HepG2 (cell line): Measurements from ENCODE around the gene RPS5. TPM values are rescaled to one million over a fixed set of nuclear protein-coding genes. Genes with fewer than 3 reads are reported as not detected.

Experiments used
- GATA4 ChIP-seq: sonication (generic); IDR thresholded peaks from 2 replicates; pipeline ENCODE4 v1.6.1; 2016; ENCODE audit warnings: antibody characterized with exemption, low read depth, borderline replicate concordance
- KDM2A ChIP-seq: sonication (generic); formaldehyde crosslinking; IDR thresholded peaks from 2 replicates; pipeline ENCODE4 v1.4.0; 2020; ENCODE audit warnings: low read depth, missing genetic modification reagents, borderline replicate concordance
- MBD4 ChIP-seq: IDR thresholded peaks from 2 replicates; pipeline ENCODE4 v1.6.1; 2012; ENCODE audit warnings: low read length, inconsistent platforms, borderline replicate concordance
- PCBP2 ChIP-seq: fragments of 200-400 bp; formaldehyde crosslinking; optimal IDR thresholded peaks from 2 replicates; pipeline ENCODE3; 2018; ENCODE audit warnings: low read length, low read depth; ENCODE audit not compliant: poor library complexity, severe bottlenecking
- POLR2AphosphoS2 ChIP-seq: IDR thresholded peaks from 2 replicates; pipeline ENCODE4 v1.6.1; 2011; ENCODE audit warnings: low read depth, low read length, improper control_type of control experiment
- POLR2AphosphoS5 ChIP-seq: IDR thresholded peaks from 2 replicates; pipeline ENCODE4 v1.6.1; 2012; ENCODE audit warnings: low read depth, low read length
- POLR2G ChIP-seq: fragments of 200-400 bp; formaldehyde crosslinking; IDR thresholded peaks from 2 replicates; pipeline ENCODE4 v1.6.1; 2018; ENCODE audit warnings: mild to moderate bottlenecking, low read depth, low read length, moderate library complexity
- RBFOX2 ChIP-seq: fragments of 200-400 bp; formaldehyde crosslinking; IDR thresholded peaks from 2 replicates; pipeline ENCODE4 v1.6.1; 2017; ENCODE audit warnings: low read depth, mild to moderate bottlenecking, low read length
- RBM22 ChIP-seq: fragments of 200-400 bp; formaldehyde crosslinking; optimal IDR thresholded peaks from 2 replicates; pipeline ENCODE3; 2017; ENCODE audit warnings: mild to moderate bottlenecking, low read length, moderate library complexity
- SALL2 ChIP-seq: sonication (generic); formaldehyde crosslinking; IDR thresholded peaks from 2 replicates; pipeline ENCODE4 v1.8.1; 2023; ENCODE audit warnings: mild to moderate bottlenecking, missing genetic modification reagents, inconsistent platforms
- SCMH1 ChIP-seq: sonication (generic); formaldehyde crosslinking; IDR thresholded peaks from 2 replicates; pipeline ENCODE4 v1.9.0; 2021; ENCODE audit warnings: missing genetic modification reagents, mild to moderate bottlenecking, borderline replicate concordance
- TAF15 ChIP-seq: fragments of 200-400 bp; formaldehyde crosslinking; IDR thresholded peaks from one replicate; pipeline ENCODE4 v1.6.1; 2018; ENCODE audit warnings: mild to moderate bottlenecking, low read depth, low read length; ENCODE audit not compliant: poor library complexity, severe bottlenecking
- TARDBP ChIP-seq: sonication (generic); formaldehyde crosslinking; IDR thresholded peaks from 2 replicates; pipeline ENCODE4 v1.8.0; 2022; ENCODE audit warnings: mild to moderate bottlenecking, missing genetic modification reagents
- TEAD3 ChIP-seq: optimal IDR thresholded peaks from 2 replicates; pipeline ENCODE3; 2016; ENCODE audit warnings: borderline replicate concordance
- ZC3H13 ChIP-seq: sonication (generic); formaldehyde crosslinking; IDR thresholded peaks from 2 replicates; pipeline ENCODE4 v1.8.1; 2023; ENCODE audit warnings: mild to moderate bottlenecking, missing genetic modification reagents, moderate library complexity
- ZFP36 ChIP-seq: fragments of 150-350 bp; IDR thresholded peaks from 2 replicates; pipeline ENCODE4 v1.6.1; 2018; ENCODE audit warnings: borderline replicate concordance, low read length, low read depth; ENCODE audit not compliant: partially characterized antibody
- ZNF589 ChIP-seq: sonication (generic); formaldehyde crosslinking; conservative IDR thresholded peaks from 2 replicates; pipeline ENCODE4 v1.8.0; 2022; ENCODE audit warnings: mild to moderate bottlenecking, moderate library complexity, missing genetic modification reagents
- ZNF703 ChIP-seq: sonication (generic); formaldehyde crosslinking; IDR thresholded peaks from 2 replicates; pipeline ENCODE4 v1.5.1; 2020; ENCODE audit warnings: missing genetic modification reagents, mild to moderate bottlenecking, moderate library complexity, borderline replicate concordance
- ZNF891 ChIP-seq: sonication (generic); formaldehyde crosslinking; IDR thresholded peaks from 2 replicates; pipeline ENCODE4 v1.5.0; 2020; ENCODE audit warnings: mild to moderate bottlenecking, missing genetic modification reagents
- ZSCAN22 ChIP-seq: sonication (generic); formaldehyde crosslinking; IDR thresholded peaks from 2 replicates; pipeline ENCODE4 v1.4.0; 2020; ENCODE audit warnings: mild to moderate bottlenecking, missing genetic modification reagents
- polyA plus RNA-seq, 8 experiments: library from polyadenylated mRNA; depleted of rRNA in 3 of 8; stranded (reverse) in 7 of 8; unstranded in 1 of 8; fragments of >200 nt; fragmentation: Illumina TruSeq in 4 of 8; extraction: Trizol in 4 of 8; gene quantifications; 2 replicates each; pipeline versions ENCODE4 v1.2.1 to v1.2.3, GENCODE V29; 2011 to 2016; ENCODE audit warnings: low read depth in 4 of 8, missing spikeins in 1 of 8, mixed read lengths in 1 of 8; ENCODE audit not compliant: insufficient read depth in 1 of 8
- total RNA-seq, 5 experiments: library from RNA; depleted of rRNA; stranded (reverse); fragments of >200 nt; fragmentation: Illumina TruSeq; extraction: Trizol; gene quantifications; 2 replicates each; pipeline ENCODE4 v1.2.3, GENCODE V29; 2016; ENCODE audit warnings: low read depth in 1 of 5

The RPS5 gene
- total and polyA plus RNA-seq, 2 of the 13 experiments (the other 11 are each of a cell fraction or from before 2014, with no cell fraction given), result 1,544 to 4,408 TPM

DNA sequence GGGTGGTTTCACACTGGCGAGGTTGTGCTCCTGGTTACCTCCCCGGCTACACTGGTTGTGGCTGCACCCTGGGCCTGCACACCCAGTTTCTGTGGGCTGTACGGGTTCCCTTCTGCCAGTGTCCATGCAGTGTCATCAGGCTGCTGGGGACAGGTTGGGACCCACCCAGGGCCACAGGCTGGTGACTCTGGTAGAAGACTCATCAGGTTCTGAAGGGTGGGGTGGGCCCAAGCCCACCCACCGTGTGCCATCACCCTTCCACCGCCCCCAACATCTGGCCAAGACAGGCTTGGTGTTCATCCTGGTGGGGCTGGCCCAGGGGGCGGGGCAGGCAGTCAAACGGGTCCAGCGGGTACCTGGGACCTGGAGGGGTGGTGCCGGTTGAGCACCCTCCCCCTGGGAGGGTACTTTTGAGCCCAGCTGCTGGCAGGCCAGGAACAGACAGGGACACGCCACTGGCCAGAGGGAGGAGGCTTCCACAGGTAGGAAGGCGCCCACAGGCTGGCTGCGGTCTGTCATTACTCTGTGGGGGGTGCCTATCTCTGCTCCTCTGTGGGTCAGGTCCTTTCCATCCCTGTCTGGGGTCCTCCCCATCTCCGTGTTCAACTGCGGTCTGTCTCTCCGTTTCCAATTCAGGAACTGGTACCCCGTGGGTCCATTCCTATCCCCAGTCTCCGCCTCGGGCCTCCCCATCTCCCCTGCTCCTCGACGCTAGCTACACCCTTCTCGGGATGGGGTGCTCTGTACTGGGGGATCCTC is 8.3 kb downstream of the RPS5 start, which contains the start of gene RNF225 (continued):
- TF ChIP-seq SALL2, result peak; percentile 68; the same call in 1 of the 2 replicates
- TF ChIP-seq PCBP2, result no peak
- no peak for TF ChIP-seq ZNF891
- 0 out of 2 replicates have a peak, but pooled peaks have one; percentile 31 for TF ChIP-seq ZNF589
- TF ChIP-seq ZFP36, result no peak
- TF ChIP-seq KDM2A (CRISPR knock-in tag), result peak; percentile 48
- peak; percentile 49 for TF ChIP-seq RBM22
- TF ChIP-seq POLR2G, result peak; percentile 78
- TF ChIP-seq ZNF703 (CRISPR knock-in tag), result no peak
- 0 out of 2 replicates have a peak, but pooled peaks have one; percentile 6 for TF ChIP-seq GATA4
- TF ChIP-seq TEAD3, result peak; percentile 9
- TF ChIP-seq MBD4, result 0 out of 2 replicates have a peak, but pooled peaks have one; percentile 40
- peak; percentile 51; the same call in 1 of the 2 replicates for TF ChIP-seq POLR2AphosphoS2
- TF ChIP-seq ZC3H13 (CRISPR knock-in tag), result 0 out of 2 replicates have a peak, but pooled peaks have one; percentile 47
- peak; percentile 39 for TF ChIP-seq TAF15
- TF ChIP-seq ZSCAN22 (CRISPR knock-in tag), result peak; percentile 85
- peak; percentile 42; the same call in 1 of the 2 replicates for TF ChIP-seq POLR2AphosphoS5
- TF ChIP-seq RBFOX2, result peak; percentile 75
- 0 out of 2 replicates have a peak, but pooled peaks have one; percentile 40 for TF ChIP-seq TARDBP
- no peak for TF ChIP-seq SCMH1
